GM18508 (cell line): ENCODE measurements around the gene SCUBE2.
"Not testable (repeated sequence)": the region's sequence is repeated elsewhere in the genome, so short reads cannot be mapped to it uniquely, and the experiment has no call there.

Source experiments
- ATAC-seq: cut with Tn5 transposase; IDR thresholded peaks from one replicate; pipeline ENCODE4 v1.9.1; 2021; ENCODE audit warnings: moderate number of reproducible peaks; ENCODE audit not compliant: insufficient read depth, unreplicated experiment

The SCUBE2 gene

DNA sequence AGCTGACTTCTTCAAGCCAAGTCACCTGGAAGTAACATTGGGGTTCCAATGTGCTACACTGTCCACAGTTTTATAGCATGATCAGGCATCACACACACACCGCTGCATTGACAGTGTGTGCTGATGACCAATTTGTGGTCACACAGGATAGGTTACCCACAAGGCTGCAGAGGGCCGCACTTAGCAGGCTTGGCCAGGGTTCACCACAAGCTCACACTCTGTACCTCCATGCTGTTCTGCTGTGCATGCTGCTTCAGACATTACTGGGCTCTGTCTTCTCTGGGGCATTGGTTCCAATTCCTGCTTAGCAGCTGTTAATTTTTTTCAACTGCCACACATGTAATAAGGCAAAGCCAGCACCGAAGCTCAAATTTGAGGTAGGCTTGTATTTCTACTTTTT is 76.6 kb downstream of the SCUBE2 start:
- no peak for ATAC-seq

- no peak for ATAC-seq
Observed at GRCh38 chr11:9013373-9013772, 78.0 kb downstream of the SCUBE2 start.

DNA sequence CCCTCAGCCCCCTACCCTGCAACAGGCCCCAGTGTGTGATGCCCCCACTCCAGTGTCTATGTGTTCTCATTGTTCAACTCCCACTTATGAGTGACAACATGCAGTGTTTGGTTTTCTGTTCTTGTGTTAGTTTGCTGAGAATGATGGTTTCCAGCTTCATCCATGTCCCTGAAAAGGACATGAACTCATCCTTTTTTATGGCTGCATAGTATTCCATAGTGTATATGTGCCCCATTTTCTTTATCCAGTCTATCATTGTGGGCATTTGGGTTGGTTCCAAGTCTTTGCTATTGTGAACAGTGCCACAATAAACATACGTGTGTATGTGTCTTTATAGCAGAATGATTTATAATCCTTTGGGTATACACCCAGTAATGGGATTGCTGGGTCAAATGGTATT is 81.9 kb downstream of the SCUBE2 start:
- not testable (repeated sequence) for ATAC-seq

- ATAC-seq: no peak
Observed at GRCh38 chr11:9008661-9009060, 82.7 kb downstream of the SCUBE2 start.

- ATAC-seq: no peak
Observed at GRCh38 chr11:9008011-9008550, 83.3 kb downstream of the SCUBE2 start.

GRCh38 chr11:9005087-9005486 is 86.3 kb downstream of the SCUBE2 start:
- ATAC-seq: no peak

DNA sequence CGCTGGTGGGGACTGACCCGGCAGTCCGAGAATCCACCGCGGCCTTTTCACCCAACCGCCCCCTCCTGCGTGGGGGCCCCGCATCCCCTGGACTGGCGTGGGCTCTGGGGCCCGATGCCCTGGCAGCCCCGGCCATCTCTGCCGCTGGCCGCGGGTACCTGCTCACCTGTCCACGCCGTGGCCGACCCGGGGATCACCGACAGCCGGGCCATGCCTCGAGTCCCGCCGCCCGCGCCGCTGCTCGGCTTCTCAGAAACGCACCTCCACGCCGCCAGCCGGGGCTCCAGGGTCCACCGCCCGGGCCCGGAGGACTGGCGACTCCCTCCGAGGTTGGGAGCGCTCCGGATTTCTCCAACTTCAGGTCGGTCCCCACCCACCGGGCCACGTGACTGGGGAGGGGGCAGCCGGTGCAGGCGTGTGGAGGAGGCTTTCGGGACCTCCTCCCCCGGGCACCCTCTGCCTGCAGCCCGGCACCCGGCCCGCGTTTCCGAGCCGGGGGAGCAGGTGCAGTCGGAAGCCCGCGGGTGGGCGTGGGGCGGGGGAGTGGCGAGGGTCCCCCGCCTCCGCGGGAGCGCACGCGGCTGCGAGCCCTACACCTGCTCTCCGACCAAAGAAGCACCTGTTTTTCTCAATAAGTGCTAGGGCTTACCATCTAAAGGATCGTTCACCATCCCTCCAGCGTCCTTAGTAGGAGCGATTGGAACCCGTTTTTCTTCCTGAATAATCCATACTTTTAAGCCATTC is 87.0 kb downstream of the SCUBE2 start:
- ATAC-seq: no peak

DNA sequence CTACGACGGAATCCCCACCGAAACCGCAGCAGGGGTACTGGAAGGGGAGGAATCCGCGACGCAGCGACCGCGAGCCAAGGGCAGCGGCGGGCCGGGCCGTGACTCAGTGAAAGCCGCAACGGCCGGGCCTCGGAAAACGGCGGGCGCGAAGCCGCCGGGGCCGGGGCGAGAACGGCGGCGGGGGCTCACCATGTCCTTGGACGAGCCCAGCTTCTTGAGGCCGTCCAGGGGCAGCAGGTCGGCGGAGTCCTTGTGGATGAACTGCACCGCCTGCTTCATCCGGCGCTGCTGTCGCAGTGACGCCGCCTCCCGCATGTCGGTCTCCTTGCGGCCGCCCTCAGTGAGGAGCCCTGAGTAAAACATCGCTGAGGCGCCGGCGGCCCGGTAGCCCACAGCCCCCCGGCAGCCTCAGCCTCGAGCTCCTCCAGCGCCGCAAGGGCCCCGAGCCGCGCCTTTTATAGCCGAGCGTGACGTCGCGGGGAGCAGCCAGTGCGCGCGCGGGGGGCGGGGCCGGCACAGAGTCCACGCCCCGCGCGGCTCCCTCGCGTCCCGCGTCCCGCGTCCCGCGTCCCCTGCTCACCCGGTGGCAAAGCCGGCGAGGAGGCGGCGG is 87.7 kb downstream of the SCUBE2 start, which contains the start of gene NRIP3:
TSS of gene NRIP3 (minus strand) at position 429 of the 610 bp plus-strand sequence. CDS start at position 363, 66 bp downstream.
- no peak for ATAC-seq

DNA sequence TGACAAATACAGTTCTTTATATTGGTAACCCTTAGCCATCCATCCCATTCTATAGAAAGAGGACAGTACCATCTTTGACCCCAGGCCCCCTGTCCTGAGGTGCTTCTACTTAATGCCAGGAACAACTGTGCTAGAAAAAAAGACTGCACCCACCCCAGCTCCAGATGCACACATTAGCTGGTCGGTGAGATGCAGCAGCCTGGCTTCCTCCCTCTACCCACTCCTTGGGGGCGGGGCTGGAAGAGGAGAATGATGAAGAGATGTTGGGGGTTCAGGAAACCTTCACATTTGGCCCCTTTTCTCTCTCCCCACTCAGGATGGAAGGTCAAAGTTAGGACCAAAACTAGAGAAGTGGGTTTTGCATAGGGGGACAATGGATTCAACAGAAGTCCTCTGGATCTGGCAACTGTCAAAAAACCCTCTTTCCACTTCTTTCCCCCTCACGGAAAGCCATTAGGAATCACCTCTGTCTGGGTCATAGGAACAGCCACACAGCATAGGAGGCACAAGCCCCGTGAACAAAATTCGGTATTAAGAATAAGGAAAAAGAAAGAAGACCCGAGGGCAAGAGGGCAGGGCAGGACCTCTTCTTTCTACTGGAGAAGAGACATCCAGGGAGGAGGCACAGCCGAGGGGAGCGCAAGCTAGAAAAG is 88.4 kb downstream of the SCUBE2 start:
- no peak for ATAC-seq

- no peak for ATAC-seq
Observed at GRCh38 chr11:9001736-9002135, 89.7 kb downstream of the SCUBE2 start.

GRCh38 chr11:8998017-8998416 is 93.4 kb downstream of the SCUBE2 start:
- no peak for ATAC-seq

- ATAC-seq: no peak
Observed at GRCh38 chr11:8997451-8997850, 93.9 kb downstream of the SCUBE2 start.

GRCh38 chr11:8989453-8989852 is 101.9 kb downstream of the SCUBE2 start:
- ATAC-seq: no peak

DNA sequence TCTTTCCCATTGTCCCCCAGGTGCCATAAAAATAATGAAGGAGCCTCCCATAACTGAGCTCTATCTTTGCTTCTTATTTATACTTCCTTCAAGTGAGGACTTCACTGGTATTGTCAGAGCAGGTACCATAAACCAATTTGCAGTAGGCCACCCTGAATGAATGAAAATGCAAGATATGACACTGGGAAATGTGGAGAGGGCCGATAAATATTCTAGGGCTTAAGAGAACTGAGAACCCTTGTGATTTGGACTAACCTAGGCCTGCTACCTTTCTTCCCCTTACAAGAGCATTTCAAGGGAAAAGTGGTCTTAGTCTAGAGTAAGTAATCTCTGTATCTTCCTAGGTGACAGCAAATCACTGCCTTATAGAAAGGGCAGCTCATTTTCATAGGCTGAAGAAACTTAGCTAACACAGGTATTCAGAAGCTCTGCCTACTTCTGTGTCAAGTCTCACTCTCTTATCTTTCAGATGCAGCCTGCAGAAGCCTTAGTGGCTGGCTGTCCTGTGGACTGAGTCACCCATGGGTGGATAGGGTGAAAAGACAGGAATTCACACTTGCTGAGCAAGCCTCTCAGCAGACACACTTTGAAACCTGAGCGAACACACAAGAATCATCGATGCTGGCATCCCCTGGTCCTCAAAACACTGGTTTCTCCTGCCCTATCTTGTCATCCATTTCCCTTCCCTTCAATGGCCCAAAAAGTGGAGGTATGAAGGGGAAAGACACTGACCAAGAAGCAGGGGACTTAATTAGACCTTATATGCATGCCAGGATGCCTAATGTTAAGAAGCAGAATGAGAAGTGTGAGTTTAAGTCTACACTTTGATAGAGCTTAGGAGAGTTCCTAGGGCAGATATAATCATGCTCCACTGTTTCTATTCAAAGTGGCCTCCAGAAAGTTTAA is 102.8 kb downstream of the SCUBE2 start:
- ATAC-seq: no peak

GRCh38 chr11:8987446-8987845 is 104.0 kb downstream of the SCUBE2 start:
- ATAC-seq: no peak

- not testable (repeated sequence) for ATAC-seq
Observed at GRCh38 chr11:8986772-8987171, 104.6 kb downstream of the SCUBE2 start.

DNA sequence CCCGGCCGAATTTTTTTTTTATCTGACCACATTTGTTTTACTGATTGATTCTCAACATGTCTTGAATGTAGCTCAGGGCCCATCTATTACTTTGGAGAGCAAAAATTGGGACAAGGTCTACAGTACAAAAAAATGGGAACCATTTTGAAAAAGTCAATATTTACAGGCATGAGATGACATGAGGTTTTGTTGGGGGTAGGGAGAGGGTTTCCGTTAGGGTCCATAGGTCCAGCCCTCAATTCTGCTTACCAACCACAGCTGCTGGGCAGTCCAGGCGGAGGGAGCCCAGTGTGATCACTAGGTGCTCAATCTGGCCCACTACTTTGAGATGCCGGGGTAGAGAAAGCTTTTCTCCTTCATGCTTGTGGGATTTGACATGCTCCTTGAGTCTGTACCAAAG is 105.9 kb downstream of the SCUBE2 start:
- no peak for ATAC-seq

DNA sequence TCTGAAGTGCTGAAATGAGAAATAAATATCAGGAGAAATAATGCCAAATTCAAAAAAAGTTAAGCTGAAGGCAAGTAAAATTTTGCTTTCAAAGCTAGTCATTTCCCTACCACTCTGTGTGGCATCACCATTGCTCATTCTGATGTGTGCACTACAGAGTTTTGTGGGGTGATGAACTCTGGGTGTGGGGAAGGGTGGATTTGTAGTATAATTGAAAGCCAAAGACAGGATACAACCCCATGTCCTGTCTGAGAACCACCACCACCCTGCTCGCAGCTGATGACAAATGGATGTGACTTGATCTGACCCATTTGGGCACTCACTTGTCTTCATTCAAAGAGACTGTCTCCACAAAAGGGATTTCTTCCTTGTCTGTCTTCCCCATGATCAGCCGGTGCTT is 107.8 kb downstream of the SCUBE2 start:
- no peak for ATAC-seq

- ATAC-seq: no peak
Observed at GRCh38 chr11:8980485-8980884, 110.9 kb downstream of the SCUBE2 start.

DNA sequence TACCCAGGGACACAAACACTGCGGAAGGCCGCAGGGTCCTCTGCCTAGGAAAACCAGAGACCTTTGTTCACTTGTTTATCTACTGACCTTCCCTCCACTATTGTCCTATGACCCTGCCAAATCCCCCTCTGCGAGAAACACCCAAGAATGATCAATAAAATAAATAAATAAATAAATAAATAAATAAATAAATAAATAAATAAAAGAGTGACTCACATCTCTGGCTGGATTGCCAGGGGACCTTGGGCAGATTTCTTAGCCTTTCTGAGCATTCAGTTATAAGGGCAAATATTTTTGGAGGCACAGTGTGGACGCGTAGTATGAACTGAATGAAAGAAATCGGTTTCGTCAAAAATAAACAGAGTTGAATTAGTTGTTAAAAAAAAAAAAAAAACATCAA is 112.0 kb downstream of the SCUBE2 start:
- not testable (repeated sequence) for ATAC-seq
